Upper lobe of right lung (tissue), 1 donor: ENCODE measurements around the gene SCGB1A1. TPM values are rescaled to one million over a fixed set of nuclear protein-coding genes. Genes with fewer than 3 reads are reported as not detected.
A peak's percentile ranks its signal among the peaks of the same experiment; 100 is the strongest.

Experiments used
- ATAC-seq: fragments of 200-7000 bp; cut with Tn5 transposase; one replicate; pipeline ENCODE4 v1.9.1; 2020; ENCODE audit warnings: mild to moderate bottlenecking, moderate library complexity
- DNase-seq: peaks from one replicate; pipeline ENCODE4 v3.0.0-alpha.2; 2020
- H3K27ac ChIP-seq: fragments of 200-600 bp; one replicate; pipeline ENCODE4 v1.8.0; 2022
- H3K27me3 ChIP-seq: fragments of 200-600 bp; one replicate; pipeline ENCODE4 v1.8.0; 2022; ENCODE audit warnings: mild to moderate bottlenecking
- H3K36me3 ChIP-seq: fragments of 200-600 bp; one replicate; pipeline ENCODE4 v1.8.0; 2022
- H3K4me1 ChIP-seq: fragments of 200-600 bp; one replicate; pipeline ENCODE4 v1.8.0; 2022
- H3K4me3 ChIP-seq: fragments of 200-600 bp; one replicate; pipeline ENCODE4 v1.8.0; 2022; ENCODE audit warnings: mild to moderate bottlenecking
- H3K9me3 ChIP-seq: fragments of 200-600 bp; one replicate; pipeline ENCODE4 v1.8.0; 2022
- intact Hi-C: fragments of 100-400 bp; cut with DNase I; formaldehyde crosslinking; loops from one replicate; pipeline ENCODE4 v1.11.0; 2022
- total RNA-seq: library from RNA; stranded (reverse); fragmentation: NEBNext Ultra II Directional; extraction: Animal tissue kit (Norgen Biotek cat#: 25700); gene quantifications from one replicate; pipeline ENCODE4 v1.2.1, GENCODE V29; 2021
- TF ChIP-seq, protein P1 (sequence below): fragments of 200-600 bp; IDR thresholded peaks from one replicate; pipeline ENCODE4 v1.8.0; 2022; ENCODE audit warnings: antibody characterized with exemption
- donor health status: DM: no; HTN: yes; CAD: no; lungs with severe emphysema.

The SCGB1A1 gene
- total RNA-seq, 1 donor from 2014 or later, result 5.4 TPM

DNA sequence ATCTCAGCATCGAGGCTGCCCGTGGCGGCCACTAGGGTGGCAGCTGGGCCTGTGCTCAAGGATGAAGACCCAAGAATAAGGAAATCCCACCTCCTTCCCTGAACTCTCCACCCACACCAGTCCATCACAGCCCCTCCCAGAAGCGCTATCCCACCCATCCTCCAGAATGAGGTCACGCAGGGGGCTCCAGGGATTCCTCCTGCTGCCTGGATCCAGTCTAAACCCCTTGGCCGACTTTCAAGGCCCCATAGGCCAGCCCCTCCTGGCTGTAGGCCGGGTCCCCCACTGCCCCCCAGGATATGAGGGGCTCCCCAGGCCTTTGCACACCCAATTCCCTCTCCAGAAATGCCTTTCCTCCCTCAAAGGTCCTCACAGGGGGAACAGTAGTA, 19.0 kb upstream of the SCGB1A1 start:
- no peak for ATAC-seq
- Histone ChIP-seq H3K4me1 (peaks cover 67% of the 10 kb centered on the region), H3K36me3 (no peaks in the 10 kb centered on the region), H3K9me3 (no peaks in the 10 kb centered on the region), H3K4me3 (no peak overlapping the region), H3K27ac (peak overlapping the region; percentile 70), H3K27me3 (no peaks in the 10 kb centered on the region)
- TF ChIP-seq, protein P1, sequence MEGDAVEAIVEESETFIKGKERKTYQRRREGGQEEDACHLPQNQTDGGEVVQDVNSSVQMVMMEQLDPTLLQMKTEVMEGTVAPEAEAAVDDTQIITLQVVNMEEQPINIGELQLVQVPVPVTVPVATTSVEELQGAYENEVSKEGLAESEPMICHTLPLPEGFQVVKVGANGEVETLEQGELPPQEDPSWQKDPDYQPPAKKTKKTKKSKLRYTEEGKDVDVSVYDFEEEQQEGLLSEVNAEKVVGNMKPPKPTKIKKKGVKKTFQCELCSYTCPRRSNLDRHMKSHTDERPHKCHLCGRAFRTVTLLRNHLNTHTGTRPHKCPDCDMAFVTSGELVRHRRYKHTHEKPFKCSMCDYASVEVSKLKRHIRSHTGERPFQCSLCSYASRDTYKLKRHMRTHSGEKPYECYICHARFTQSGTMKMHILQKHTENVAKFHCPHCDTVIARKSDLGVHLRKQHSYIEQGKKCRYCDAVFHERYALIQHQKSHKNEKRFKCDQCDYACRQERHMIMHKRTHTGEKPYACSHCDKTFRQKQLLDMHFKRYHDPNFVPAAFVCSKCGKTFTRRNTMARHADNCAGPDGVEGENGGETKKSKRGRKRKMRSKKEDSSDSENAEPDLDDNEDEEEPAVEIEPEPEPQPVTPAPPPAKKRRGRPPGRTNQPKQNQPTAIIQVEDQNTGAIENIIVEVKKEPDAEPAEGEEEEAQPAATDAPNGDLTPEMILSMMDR, result no peak
- DNase-seq, result peak; percentile 47
- intact Hi-C loops, result no loop called here

DNA sequence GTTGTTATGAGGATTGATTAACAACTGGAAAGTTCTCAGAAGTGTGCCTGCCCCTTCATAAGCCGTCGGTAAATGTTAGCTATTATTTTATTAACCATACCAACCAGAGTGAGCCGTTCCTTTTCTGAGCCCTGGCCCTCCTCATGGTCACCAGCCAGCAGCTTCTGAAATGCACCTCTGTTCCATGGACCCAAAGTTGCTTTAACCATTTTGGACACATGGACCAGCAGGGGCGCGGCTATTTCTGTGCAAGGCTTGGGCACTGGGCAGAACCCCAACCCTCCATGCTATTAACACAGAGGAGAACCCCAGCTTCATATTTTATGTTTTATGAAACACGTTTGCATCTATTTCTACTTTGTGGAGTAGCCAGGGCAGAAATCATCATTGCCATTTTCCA, 18.6 kb upstream of the SCGB1A1 start:
- intact Hi-C loops, result no loop called here
- no peak for ATAC-seq

DNA sequence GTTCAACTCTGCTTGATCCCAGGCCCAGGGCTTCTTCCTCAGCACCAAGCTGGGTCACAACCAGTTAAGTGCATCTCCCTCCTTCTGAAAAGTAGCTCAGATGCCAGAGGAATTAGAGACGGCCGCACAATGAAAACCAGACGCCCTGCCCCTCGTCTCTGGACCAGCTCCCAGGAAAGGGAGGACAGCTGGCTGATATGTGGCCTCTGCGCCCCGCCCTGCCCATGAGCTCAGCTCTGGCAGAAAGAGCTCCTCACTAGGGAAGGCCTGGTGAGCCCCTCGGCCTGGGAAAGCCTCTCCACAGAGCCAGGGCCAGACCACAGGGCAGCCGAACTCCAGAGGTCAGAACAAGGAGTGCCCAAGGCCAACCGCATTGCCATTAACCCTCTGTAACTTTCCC, 18.1 kb upstream of the SCGB1A1 start:
- Histone ChIP-seq H3K4me1 (peaks cover 58% of the 10 kb centered on the region), H3K9me3 (no peaks in the 10 kb centered on the region), H3K27ac (peak overlapping the region; percentile 70), H3K4me3 (no peak overlapping the region), H3K36me3 (no peaks in the 10 kb centered on the region), H3K27me3 (no peaks in the 10 kb centered on the region)
- TF ChIP-seq, protein P1, result no peak
- intact Hi-C loops, result no loop called here
- ATAC-seq (peak; percentile 47), DNase-seq (peak; percentile 72)

More for the DNA sequence above, 18.6 kb upstream of the SCGB1A1 start:
- peak; percentile 30 for DNase-seq
- TF ChIP-seq, protein P1, result no peak
- Histone ChIP-seq H3K4me3 (no peak overlapping the region), H3K36me3 (no peaks in the 10 kb centered on the region), H3K27me3 (no peaks in the 10 kb centered on the region), H3K4me1 (peaks cover 63% of the 10 kb centered on the region), H3K27ac (peak overlapping the region; percentile 70), H3K9me3 (no peaks in the 10 kb centered on the region)

GRCh38 chr11:62401356-62401755, 17.5 kb upstream of the SCGB1A1 start:
- H3K9me3 ChIP-seq, result no peaks in the 10 kb centered on the region
- no peaks in the 10 kb centered on the region for H3K36me3 ChIP-seq
- no peak for DNase-seq
- ATAC-seq, result no peak
- peaks cover 54% of the 10 kb centered on the region for H3K4me1 ChIP-seq
- H3K4me3 ChIP-seq, result no peak overlapping the region
- intact Hi-C loops, result no loop called here
- H3K27me3 ChIP-seq, result no peaks in the 10 kb centered on the region
- peak overlapping the region; percentile 70 for H3K27ac ChIP-seq
- TF ChIP-seq, protein P1, result no peak

DNA sequence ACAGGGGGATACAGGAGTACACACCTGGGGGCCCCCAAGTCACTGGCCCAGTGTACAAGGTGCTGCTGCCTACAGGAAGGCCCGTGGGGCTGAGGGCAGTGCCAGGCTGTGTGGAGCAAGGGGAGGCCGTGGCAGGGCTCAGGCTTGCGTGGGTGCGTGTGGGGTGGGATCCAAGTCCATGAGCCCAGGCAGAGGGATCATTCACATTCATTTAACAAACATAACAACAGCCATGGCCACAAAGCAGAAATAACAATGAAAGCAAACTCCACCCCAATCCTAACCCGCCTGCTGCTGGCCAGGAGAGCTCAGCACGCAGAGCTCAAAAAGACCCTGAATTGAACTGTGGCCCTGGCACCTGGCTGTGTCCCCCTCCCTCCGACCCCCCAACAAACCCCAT, 17.0 kb upstream of the SCGB1A1 start:
- Histone ChIP-seq H3K36me3 (no peaks in the 10 kb centered on the region), H3K9me3 (no peaks in the 10 kb centered on the region), H3K27ac (peak overlapping the region; percentile 70), H3K27me3 (no peaks in the 10 kb centered on the region), H3K4me1 (peaks cover 54% of the 10 kb centered on the region), H3K4me3 (no peak overlapping the region)
- DNase-seq, result peak; percentile 62
- TF ChIP-seq, protein P1, result no peak
- intact Hi-C loops, result no loop called here
- no peak for ATAC-seq
